ENCODE results near the gene ME3. TPM values are rescaled to one million over a fixed set of nuclear protein-coding genes. Genes with fewer than 3 reads are reported as not detected.

The ME3 gene
- total RNA-seq, 4 donors from 2014 or later: 15.9 to 94.9 (median 51.3) TPM

GRCh38 chr11:86497836-86498235, 174.6 kb downstream of the ME3 start:
- Histone ChIP-seq H3K4me1 (peaks cover 0 to 21% (median 2%) of the 10 kb centered on the region in 4 donors), H3K9me3 (no peaks in the 10 kb centered on the region), H3K4me3 (no peak overlapping the region), H3K36me3 (no peaks in the 10 kb centered on the region), H3K27me3 (no peaks in the 10 kb centered on the region), H3K27ac (no peak overlapping the region)
- no peak for DNase-seq
- TF ChIP-seq POLR2A (IDR thresholded peaks at IDR 0.05) (no peak), CTCF (IDR thresholded peaks at IDR 0.05) (no peak)

- no peak for TF ChIP-seq CTCF (IDR thresholded peaks at IDR 0.05)
- no peak for TF ChIP-seq POLR2A (IDR thresholded peaks at IDR 0.05)
- no peaks in the 10 kb centered on the region for H3K27me3 ChIP-seq
- peaks cover 0 to 21% (median 2%) of the 10 kb centered on the region in 4 donors for H3K4me1 ChIP-seq
- H3K27ac ChIP-seq: no peak overlapping the region
- DNase-seq: no peak
- no peaks in the 10 kb centered on the region for H3K9me3 ChIP-seq
- no peak overlapping the region for H3K4me3 ChIP-seq
- H3K36me3 ChIP-seq: no peaks in the 10 kb centered on the region
Measured at GRCh38 chr11:86497310-86497709, 175.1 kb downstream of the ME3 start.

GRCh38 chr11:86495351-86495750, 177.1 kb downstream of the ME3 start:
- Histone ChIP-seq H3K9me3 (no peaks in the 10 kb centered on the region), H3K36me3 (no peaks in the 10 kb centered on the region), H3K4me3 (no peak overlapping the region), H3K4me1 (peaks cover 0 to 15% (median 2%) of the 10 kb centered on the region in 4 donors), H3K27me3 (no peaks in the 10 kb centered on the region), H3K27ac (no peak overlapping the region)
- DNase-seq: no peak
- no peak for TF ChIP-seq CTCF (IDR thresholded peaks at IDR 0.05)
- no peak for TF ChIP-seq POLR2A (IDR thresholded peaks at IDR 0.05)

GRCh38 chr11:86492370-86493010, 179.9 kb downstream of the ME3 start:
- DNase-seq: no peak
- Histone ChIP-seq H3K9me3 (no peaks in the 10 kb centered on the region), H3K4me1 (no peaks in the 10 kb centered on the region), H3K27me3 (no peaks in the 10 kb centered on the region), H3K4me3 (no peak overlapping the region), H3K36me3 (no peaks in the 10 kb centered on the region), H3K27ac (no peak overlapping the region)
- no peak for TF ChIP-seq POLR2A (IDR thresholded peaks at IDR 0.05)
- no peak for TF ChIP-seq CTCF (IDR thresholded peaks at IDR 0.05)

- H3K27me3 ChIP-seq: no peaks in the 10 kb centered on the region
- DNase-seq: no peak
- no peak overlapping the region for H3K4me3 ChIP-seq
- no peak overlapping the region for H3K27ac ChIP-seq
- H3K36me3 ChIP-seq: no peaks in the 10 kb centered on the region
- H3K4me1 ChIP-seq: no peaks in the 10 kb centered on the region
- H3K9me3 ChIP-seq: no peaks in the 10 kb centered on the region
- TF ChIP-seq POLR2A (IDR thresholded peaks at IDR 0.05): no peak
- TF ChIP-seq CTCF (IDR thresholded peaks at IDR 0.05): no peak
Measured at GRCh38 chr11:86491027-86491426, 181.4 kb downstream of the ME3 start.

GRCh38 chr11:86490582-86490981, 181.8 kb downstream of the ME3 start:
- Histone ChIP-seq H3K4me3 (no peak overlapping the region), H3K27me3 (no peaks in the 10 kb centered on the region), H3K9me3 (no peaks in the 10 kb centered on the region), H3K4me1 (no peaks in the 10 kb centered on the region), H3K27ac (no peak overlapping the region), H3K36me3 (no peaks in the 10 kb centered on the region)
- no peak for TF ChIP-seq CTCF (IDR thresholded peaks at IDR 0.05)
- TF ChIP-seq POLR2A (IDR thresholded peaks at IDR 0.05): no peak
- DNase-seq: no peak

Data from Peyer's patch (tissue), 4 donors.